HG02943 (cell line): ENCODE results near the gene ABCA10.
"Not testable (repeated sequence)": the region's sequence is repeated elsewhere in the genome, so short reads cannot be mapped to it uniquely, and the experiment has no call there.

Experiments used
- ATAC-seq: cut with Tn5 transposase; IDR thresholded peaks from one replicate; pipeline ENCODE4 v1.9.1; 2021; ENCODE audit warnings: mild to moderate bottlenecking, low read depth, moderate library complexity; ENCODE audit not compliant: unreplicated experiment

ABCA10 gene

GRCh38 chr17:69228576-69228975 lies at the start of gene ABCA10:
ABCA10 (minus strand) TSS chr17:69228824; CDS start chr17:69225358, 3,466 bp downstream.
- ATAC-seq: no peak

- ATAC-seq: not testable (repeated sequence)
These were observed 47.7 kb upstream of the ABCA10 start for GRCh38 chr17:69276279-69276678.

GRCh38 chr17:69275751-69276150 lies 47.1 kb upstream of the ABCA10 start:
- ATAC-seq: no peak

GRCh38 chr17:69271023-69271422 lies 42.4 kb upstream of the ABCA10 start:
- ATAC-seq: no peak

- ATAC-seq: no peak
These were observed 40.7 kb upstream of the ABCA10 start for GRCh38 chr17:69269131-69269998.

- no peak for ATAC-seq
These were observed 40.0 kb upstream of the ABCA10 start for GRCh38 chr17:69268543-69269014.

GRCh38 chr17:69267219-69267618 lies 38.6 kb upstream of the ABCA10 start:
- no peak for ATAC-seq

- ATAC-seq: no peak
These were observed 37.2 kb upstream of the ABCA10 start for GRCh38 chr17:69265873-69266272.

- no peak for ATAC-seq
These were observed 25.6 kb upstream of the ABCA10 start for GRCh38 chr17:69254187-69254586.

GRCh38 chr17:69250641-69251040 lies 22.0 kb upstream of the ABCA10 start:
- no peak for ATAC-seq

- ATAC-seq: no peak
These were observed 18.2 kb upstream of the ABCA10 start for GRCh38 chr17:69246726-69247375.

- ATAC-seq: no peak
These were observed 17.6 kb upstream of the ABCA10 start for GRCh38 chr17:69246202-69246601.

- ATAC-seq: no peak
These were observed 17.0 kb upstream of the ABCA10 start for GRCh38 chr17:69245617-69246016.

GRCh38 chr17:69239611-69240600 lies 11.3 kb upstream of the ABCA10 start:
- ATAC-seq: no peak

GRCh38 chr17:69236946-69237345 lies 8.3 kb upstream of the ABCA10 start:
- ATAC-seq: no peak

GRCh38 chr17:69236464-69236863 lies 7.8 kb upstream of the ABCA10 start:
- no peak for ATAC-seq

- peak; percentile 85 for ATAC-seq
These were observed 6.9 kb upstream of the ABCA10 start for GRCh38 chr17:69235338-69236058.

- ATAC-seq: no peak
These were observed 4.0 kb upstream of the ABCA10 start for GRCh38 chr17:69232650-69233049.

GRCh38 chr17:69231521-69231920 lies 2.9 kb upstream of the ABCA10 start:
- ATAC-seq: no peak

- no peak for ATAC-seq
These were observed 2.3 kb upstream of the ABCA10 start for GRCh38 chr17:69230939-69231338.
